HFFc6 (cell line): Measurements from ENCODE around the gene MTLN. TPM values are rescaled to one million over a fixed set of nuclear protein-coding genes. Genes with fewer than 3 reads are reported as not detected.

Source experiments
- DNase-seq: peaks from one replicate; pipeline ENCODE4 v3.0.0-alpha.2; 2018
- H3K27ac Mint-ChIP-seq: 2 replicates; pipeline ENCODE4 v1.8.0; 2020; ENCODE audit warnings: mild to moderate bottlenecking, mixed read lengths
- H3K27me3 Mint-ChIP-seq: 2 replicates; pipeline ENCODE4 v1.8.0; 2021; ENCODE audit warnings: mild to moderate bottlenecking, moderate library complexity, mixed read lengths; ENCODE audit not compliant: insufficient read depth
- H3K36me3 Mint-ChIP-seq: 2 replicates; pipeline ENCODE4 v1.8.0; 2021; ENCODE audit warnings: low read depth, mixed read lengths
- H3K4me1 Mint-ChIP-seq: 2 replicates; pipeline ENCODE4 v1.8.0; 2020; ENCODE audit warnings: low read depth, mixed read lengths
- H3K4me3 Mint-ChIP-seq: 2 replicates; pipeline ENCODE4 v1.8.0; 2020; ENCODE audit warnings: mild to moderate bottlenecking, moderate library complexity, mixed read lengths
- H3K9me3 Mint-ChIP-seq: 2 replicates; pipeline ENCODE4 v1.8.0; 2020; ENCODE audit warnings: mild to moderate bottlenecking, mixed read lengths
- total RNA-seq, 6 experiments: library from RNA; stranded (reverse); fragmentation: NEBNext Ultra II Directional; extraction: Animal tissue kit (Norgen Biotek cat#: 25700); gene quantifications; 2 replicates in 1 of 6; 3 replicates in 5 of 6; pipeline ENCODE4 v1.2.3, GENCODE V29; 2021
- TF ChIP-seq, protein P1 (sequence below): fragments of 200-600 bp; sonication (generic); IDR thresholded peaks from 2 replicates; pipeline ENCODE4 v1.5.0; 2021; ENCODE audit warnings: antibody characterized with exemption, mild to moderate bottlenecking

MTLN gene
- total RNA-seq, 6 experiments from 2014 or later: 82.5 to 99.2 (median 89.9) TPM

- H3K9me3 Mint-ChIP-seq: no peaks in the 10 kb centered on the region
- no peak for DNase-seq
- no peak overlapping the region for H3K4me3 Mint-ChIP-seq
- no peaks in the 10 kb centered on the region; the same call in none of the 2 replicates for H3K27me3 Mint-ChIP-seq
- H3K36me3 Mint-ChIP-seq: no peaks in the 10 kb centered on the region
- TF ChIP-seq, protein P1, sequence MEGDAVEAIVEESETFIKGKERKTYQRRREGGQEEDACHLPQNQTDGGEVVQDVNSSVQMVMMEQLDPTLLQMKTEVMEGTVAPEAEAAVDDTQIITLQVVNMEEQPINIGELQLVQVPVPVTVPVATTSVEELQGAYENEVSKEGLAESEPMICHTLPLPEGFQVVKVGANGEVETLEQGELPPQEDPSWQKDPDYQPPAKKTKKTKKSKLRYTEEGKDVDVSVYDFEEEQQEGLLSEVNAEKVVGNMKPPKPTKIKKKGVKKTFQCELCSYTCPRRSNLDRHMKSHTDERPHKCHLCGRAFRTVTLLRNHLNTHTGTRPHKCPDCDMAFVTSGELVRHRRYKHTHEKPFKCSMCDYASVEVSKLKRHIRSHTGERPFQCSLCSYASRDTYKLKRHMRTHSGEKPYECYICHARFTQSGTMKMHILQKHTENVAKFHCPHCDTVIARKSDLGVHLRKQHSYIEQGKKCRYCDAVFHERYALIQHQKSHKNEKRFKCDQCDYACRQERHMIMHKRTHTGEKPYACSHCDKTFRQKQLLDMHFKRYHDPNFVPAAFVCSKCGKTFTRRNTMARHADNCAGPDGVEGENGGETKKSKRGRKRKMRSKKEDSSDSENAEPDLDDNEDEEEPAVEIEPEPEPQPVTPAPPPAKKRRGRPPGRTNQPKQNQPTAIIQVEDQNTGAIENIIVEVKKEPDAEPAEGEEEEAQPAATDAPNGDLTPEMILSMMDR: no peak
- H3K4me1 Mint-ChIP-seq: peaks cover 14% of the 10 kb centered on the region
- no peak overlapping the region for H3K27ac Mint-ChIP-seq
These were observed 39.8 kb downstream of the MTLN start for GRCh38 chr2:110172506-110172905.

DNA sequence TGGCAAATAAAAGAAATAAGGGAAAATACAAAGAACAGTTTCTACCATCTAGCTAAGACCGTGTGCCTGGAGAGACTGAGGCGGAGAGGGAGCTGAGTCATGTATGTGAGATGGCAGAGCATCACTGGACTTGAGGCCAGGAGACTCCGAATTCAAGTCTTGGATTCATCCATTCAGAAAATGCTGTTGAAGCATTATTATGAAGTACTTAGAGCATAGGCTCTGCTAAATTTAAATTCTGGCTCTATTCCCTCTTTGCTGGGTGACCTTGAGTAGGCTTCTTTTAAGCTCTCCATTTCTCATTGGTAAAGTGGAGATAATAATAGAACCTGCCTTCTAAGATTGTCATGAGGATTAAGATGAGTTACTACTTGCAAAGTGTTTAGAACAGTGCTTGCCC lies 42.2 kb downstream of the MTLN start:
- no peak for DNase-seq
- Mint-ChIP-seq H3K4me3 (peak overlapping the region; percentile 36; the same call in 1 of the 2 replicates), H3K36me3 (no peaks in the 10 kb centered on the region), H3K27me3 (no peaks in the 10 kb centered on the region; the same call in none of the 2 replicates), H3K4me1 (peaks cover 14% of the 10 kb centered on the region), H3K9me3 (no peaks in the 10 kb centered on the region), H3K27ac (no peak overlapping the region)
- TF ChIP-seq, protein P1: no peak

DNA sequence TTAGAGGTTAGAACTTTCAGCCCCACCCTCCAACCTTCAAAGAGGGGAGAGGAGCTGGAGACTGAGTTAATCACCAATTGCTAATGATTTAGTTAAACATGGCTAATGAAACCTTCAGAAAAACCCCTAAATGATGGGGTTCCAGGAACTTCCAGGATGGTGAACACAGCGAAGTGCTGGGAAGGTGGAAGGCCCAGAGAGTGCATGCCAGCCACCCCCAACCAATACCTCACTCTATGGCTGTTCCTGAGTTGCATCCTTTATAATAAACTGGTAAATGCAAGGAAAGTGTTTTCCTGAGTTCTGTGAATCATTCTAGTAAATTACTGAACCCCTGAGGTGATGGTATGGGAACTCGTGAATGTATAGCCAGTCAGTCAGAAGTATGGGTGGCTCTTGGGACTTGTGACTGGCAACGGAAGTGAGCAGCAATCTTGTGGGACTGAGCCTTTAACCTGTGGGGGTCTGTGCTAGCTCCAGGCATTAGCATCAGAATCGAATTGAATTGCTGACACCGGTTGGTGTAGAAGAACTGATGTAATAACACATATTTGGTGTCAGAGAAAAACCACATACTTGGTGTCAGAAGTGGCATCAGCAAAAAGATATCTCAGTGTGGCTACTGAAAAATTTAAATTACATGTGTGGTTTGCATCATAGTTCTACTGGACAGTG lies 44.9 kb downstream of the MTLN start:
- no peaks in the 10 kb centered on the region for H3K36me3 Mint-ChIP-seq
- no peak for DNase-seq
- peaks cover 6% of the 10 kb centered on the region for H3K4me1 Mint-ChIP-seq
- no peak overlapping the region for H3K27ac Mint-ChIP-seq
- TF ChIP-seq, protein P1: no peak
- no peak overlapping the region for H3K4me3 Mint-ChIP-seq
- no peaks in the 10 kb centered on the region; the same call in none of the 2 replicates for H3K27me3 Mint-ChIP-seq
- no peaks in the 10 kb centered on the region for H3K9me3 Mint-ChIP-seq

DNA sequence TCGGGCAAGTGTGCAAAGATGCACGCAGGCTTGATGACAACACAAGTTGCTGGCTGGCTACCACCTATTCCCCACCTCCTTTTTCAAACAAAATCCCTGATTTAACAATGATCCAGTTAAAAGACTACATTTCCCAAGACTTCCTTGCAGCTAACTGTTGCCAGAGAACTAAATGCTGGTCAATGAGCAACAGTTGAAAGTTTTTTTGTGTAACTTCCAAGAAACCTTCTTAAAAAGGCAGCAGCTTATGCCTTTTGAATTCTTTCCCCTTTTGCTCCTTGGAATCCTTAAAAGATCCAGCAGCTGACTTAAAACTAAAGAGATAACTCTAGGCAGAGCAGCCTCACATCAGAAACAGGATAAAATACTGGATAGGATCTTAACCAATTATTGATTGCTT lies 46.1 kb downstream of the MTLN start:
- no peaks in the 10 kb centered on the region for H3K36me3 Mint-ChIP-seq
- TF ChIP-seq, protein P1: no peak
- peaks cover 6% of the 10 kb centered on the region for H3K4me1 Mint-ChIP-seq
- no peaks in the 10 kb centered on the region for H3K9me3 Mint-ChIP-seq
- no peaks in the 10 kb centered on the region; the same call in none of the 2 replicates for H3K27me3 Mint-ChIP-seq
- H3K4me3 Mint-ChIP-seq: no peak overlapping the region
- no peak for DNase-seq
- H3K27ac Mint-ChIP-seq: no peak overlapping the region

Other genes with a start within 250 kb of the MTLN start
- gene MALL, start 96.7 kb downstream of the MTLN start, total RNA-seq: 10 to 100 TPM; 23.7 to 40.9 (median 28.5) TPM
- 1 to 10 TPM; 5.5 to 8.7 (median 6.3) TPM for gene NPHP1, start 7.5 kb downstream of the MTLN start, total RNA-seq